IMR-90 (cell line): ENCODE measurements around the gene DSTYK. TPM values are rescaled to one million over a fixed set of nuclear protein-coding genes. Genes with fewer than 3 reads are reported as not detected.

Experiments used
- ATAC-seq: fragments of 200-7000 bp; cut with Tn5 transposase; 2 replicates; pipeline ENCODE4 v1.9.1; 2020; ENCODE audit warnings: low read depth, mild to moderate bottlenecking, moderate library complexity
- BruUV-seq: library from RNA; stranded (reverse); fragments of 400-500 nt; replicated peaks from 2 replicates; lab custom pipeline; 2021; lab: Mats Ljungman, UMichigan
- CTCF ChIA-PET: fragments of 300-600 bp; formaldehyde crosslinking; extraction: SDS; loops from one replicate; lab custom pipeline; 2021; ENCODE audit warnings: antibody characterized with exemption; lab: Yijun Ruan, JAX
- POLR2A ChIA-PET: fragments of 300-600 bp; sonication (Branson Sonifier 250); formaldehyde crosslinking; loops from one replicate; lab custom pipeline; 2022; ENCODE audit warnings: antibody characterized with exemption; ENCODE audit not compliant: unreplicated experiment; lab: Charles Lee
- DNase-seq: peaks from one replicate; pipeline ENCODE4 v3.0.0; 2013
- H2AFZ ChIP-seq: replicated peaks from 2 replicates; pipeline ENCODE3; 2013; ENCODE audit warnings: low read length, mild to moderate bottlenecking; ENCODE audit not compliant: poor library complexity
- H2AK5ac ChIP-seq: 2 replicates; pipeline ENCODE4 v1.6.1; 2013; ENCODE audit warnings: low read depth, low read length, inconsistent platforms
- H2AK9ac ChIP-seq: replicated peaks from 2 replicates; pipeline ENCODE3; 2013; ENCODE audit warnings: mild to moderate bottlenecking, low read depth, low read length, moderate library complexity; ENCODE audit not compliant: poor library complexity
- H2BK120ac ChIP-seq: 2 replicates; pipeline ENCODE4 v1.6.1; 2013; ENCODE audit warnings: low read depth, low read length, inconsistent platforms
- H2BK15ac ChIP-seq: 3 replicates; pipeline ENCODE4 v1.6.1; 2013; ENCODE audit warnings: low read depth, low read length, inconsistent platforms
- H2BK20ac ChIP-seq: 2 replicates; pipeline ENCODE4 v1.6.1; 2013; ENCODE audit warnings: low read depth, mild to moderate bottlenecking, inconsistent platforms, low read length, moderate library complexity
- H2BK5ac ChIP-seq: 2 replicates; pipeline ENCODE4 v1.6.1; 2013; ENCODE audit warnings: mild to moderate bottlenecking, low read depth, low read length, inconsistent platforms; ENCODE audit not compliant: poor library complexity, severe bottlenecking
- H3K14ac ChIP-seq: replicated peaks from 2 replicates; pipeline ENCODE4 v1.6.1; 2013; ENCODE audit warnings: low read depth, low read length, inconsistent platforms
- H3K18ac ChIP-seq: 2 replicates; pipeline ENCODE4 v1.6.1; 2013; ENCODE audit warnings: low read depth, low read length, control low read depth
- H3K23ac ChIP-seq: 2 replicates; pipeline ENCODE4 v1.6.1; 2013; ENCODE audit warnings: low read depth, low read length, inconsistent platforms
- H3K27ac ChIP-seq: 2 replicates; pipeline ENCODE4 v1.5.1; 2013; ENCODE audit warnings: mild to moderate bottlenecking, control low read depth, low read length; ENCODE audit not compliant: insufficient read depth
- H3K27me3 ChIP-seq: 2 replicates; pipeline ENCODE4 v1.6.1; 2013; ENCODE audit warnings: low read length; ENCODE audit not compliant: control insufficient read depth, insufficient read depth
- H3K36me3 ChIP-seq: 2 replicates; pipeline ENCODE4 v1.6.1; 2013; ENCODE audit warnings: low read length, mixed read lengths; ENCODE audit not compliant: control insufficient read depth, insufficient read depth
- H3K4ac ChIP-seq: 2 replicates; pipeline ENCODE4 v1.6.1; 2013; ENCODE audit warnings: low read depth, low read length, inconsistent platforms
- H3K4me1 ChIP-seq: 2 replicates; pipeline ENCODE4 v1.6.1; 2013; ENCODE audit warnings: low read length, mixed read lengths; ENCODE audit not compliant: control insufficient read depth, insufficient read depth
- H3K4me2 ChIP-seq: 2 replicates; pipeline ENCODE4 v1.6.1; 2013; ENCODE audit warnings: low read depth, mild to moderate bottlenecking, control low read depth, low read length, moderate library complexity
- H3K4me3 ChIP-seq: 2 replicates; pipeline ENCODE4 v1.5.1; 2013; ENCODE audit warnings: low read depth, mild to moderate bottlenecking, control low read depth, low read length, moderate library complexity; ENCODE audit not compliant: insufficient read depth
- H3K56ac ChIP-seq: 2 replicates; pipeline ENCODE4 v1.6.1; 2013; ENCODE audit warnings: low read length, inconsistent platforms; ENCODE audit not compliant: insufficient read depth; ENCODE audit errors: extremely low read depth
- H3K79me1 ChIP-seq, 2 experiments: 2 replicates each; pipeline ENCODE4 v1.6.1; 2013; ENCODE audit warnings: low read length in 2 of 2, inconsistent platforms in 1 of 2, low read depth in 1 of 2
- H3K9ac ChIP-seq: 2 replicates; pipeline ENCODE4 v1.6.1; 2013; ENCODE audit warnings: low read depth, low read length, control low read depth
- H3K9me1 ChIP-seq: 2 replicates; pipeline ENCODE4 v1.6.1; 2013; ENCODE audit warnings: low read length, inconsistent platforms; ENCODE audit not compliant: insufficient read depth
- H3K9me3 ChIP-seq: 2 replicates; pipeline ENCODE4 v1.6.1; 2013; ENCODE audit warnings: low read length; ENCODE audit not compliant: control insufficient read depth, insufficient read depth
- H4K20me1 ChIP-seq: 2 replicates; pipeline ENCODE4 v1.6.1; 2013; ENCODE audit warnings: low read length, inconsistent platforms; ENCODE audit not compliant: insufficient read depth
- H4K5ac ChIP-seq: 2 replicates; pipeline ENCODE4 v1.6.1; 2013; ENCODE audit warnings: mild to moderate bottlenecking, low read depth, low read length, control low read depth
- H4K8ac ChIP-seq, 2 experiments: 2 replicates each; pipeline ENCODE4 v1.6.1; 2013; ENCODE audit warnings: low read depth in 2 of 2, low read length in 2 of 2, control low read depth in 1 of 2, inconsistent platforms in 1 of 2
- H4K91ac ChIP-seq: 2 replicates; pipeline ENCODE4 v1.6.1; 2013; ENCODE audit warnings: low read depth, low read length, inconsistent platforms; ENCODE audit not compliant: insufficient read depth
- FOS ChIP-seq: fragments of 150-350 bp; IDR thresholded peaks from 2 replicates; pipeline ENCODE4 v1.6.1; 2016; ENCODE audit warnings: low read depth, low read length
- WGBS, 2 experiments: methylation state at CpG; one replicate each; pipeline versions ENCODE4 v1.1.5 to v1.1.7; 2013; ENCODE audit warnings: missing lambda C conversion rate in 2 of 2; ENCODE audit not compliant: insufficient read length in 1 of 2; ENCODE audit errors: extremely low coverage in 2 of 2; 5-methylcytosine and 5-hydroxymethylcytosine counted together
- dilution Hi-C: fragments of 300-500 bp; cut with HindIII; formaldehyde crosslinking; loops from one replicate; pipeline ENCODE4 v1.14.3; 2018; ENCODE audit warnings: low sequenced_read_pairs; ENCODE audit not compliant: unreplicated experiment
- in situ Hi-C: fragments of 300-500 bp; cut with MboI; formaldehyde crosslinking; loops from 3 replicates; pipeline ENCODE4 v1.14.3; 2019; ENCODE audit warnings: low sequenced_read_pairs, inconsistent platforms, mixed read lengths
- intact Hi-C: fragments of 100-400 bp; cut with micrococcal nuclease; formaldehyde crosslinking; loops from 2 replicates; pipeline ENCODE4 v1.10.0; 2022
- polyA plus RNA-seq, 3 experiments: library from polyadenylated mRNA; depleted of rRNA; stranded (reverse); fragments of >200 nt; gene quantifications; 2 replicates each; pipeline ENCODE4 v1.2.3, GENCODE V29; 2012; ENCODE audit warnings: low replicate concordance in 1 of 3
- total RNA-seq: library from RNA; depleted of rRNA; stranded (reverse); fragments of >200 nt; gene quantifications from 2 replicates; pipeline ENCODE4 v1.2.3, GENCODE V29; 2012

The DSTYK gene
- total and polyA plus RNA-seq, 2 of the 4 experiments (the other 2 are of a cell fraction) = 8.0 to 18.3 TPM

DNA sequence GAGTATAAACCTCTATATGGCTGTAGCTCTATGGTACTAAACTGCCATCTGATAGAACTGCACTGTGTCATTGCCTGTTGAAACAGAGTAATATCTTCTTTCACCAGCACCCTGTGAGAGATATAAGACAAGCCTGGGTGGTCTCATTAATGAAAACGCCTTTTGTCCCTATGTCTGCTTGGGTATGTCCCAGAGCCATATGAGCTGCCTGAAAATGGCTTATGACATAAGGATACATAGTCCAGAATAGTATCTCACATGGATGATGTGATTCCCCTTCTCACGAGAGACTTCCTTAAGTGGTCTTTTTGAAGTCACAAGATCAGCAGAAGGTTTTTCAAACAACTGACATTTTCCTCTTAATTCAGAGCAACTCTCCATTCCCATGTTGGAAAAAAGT lies 8.9 kb upstream of the DSTYK start:
- Histone ChIP-seq H2BK15ac (no peak overlapping the region), H3K9me1 (no peaks in the 10 kb centered on the region), H4K8ac (no peak overlapping the region), H4K5ac (no peak overlapping the region), H3K4ac (no peak overlapping the region), H3K4me2 (no peak overlapping the region), H3K9ac (no peak overlapping the region), H4K91ac (no peak overlapping the region), H3K9me3 (no peaks in the 10 kb centered on the region), H2BK5ac (no peak overlapping the region), H3K36me3 (no peaks in the 10 kb centered on the region), H2AK9ac (no peak overlapping the region), H3K4me3 (no peak overlapping the region), H3K14ac (no peak overlapping the region), H3K23ac (no peak overlapping the region), H3K18ac (no peak overlapping the region), H2BK120ac (no peak overlapping the region), H2AK5ac (no peak overlapping the region), H2AFZ (no peak overlapping the region), H3K56ac (no peak overlapping the region), H3K27ac (no peak overlapping the region), H4K20me1 (no peaks in the 10 kb centered on the region), H2BK20ac (no peak overlapping the region), H3K79me1 (no peaks in the 10 kb centered on the region), H3K27me3 (peaks cover 2% of the 10 kb centered on the region; the same call in 1 of the 2 replicates), H3K4me1 (no peaks in the 10 kb centered on the region)
- WGBS, 2 experiments = no CpG with 5 or more reads among the region's 2 CpGs
- ATAC-seq (no peak), DNase-seq (no peak)
- in situ Hi-C loops (no loop called here), intact Hi-C loops (no loop called here), dilution Hi-C loops (no loop called here)
- ChIA-PET CTCF (interaction anchor here (1.0 kb wide), 1 partner anchor 8 kb away, joined by 3 read pairs; no protein-coding TSS in a partner anchor), POLR2A (no interaction called here)
- no peak for TF ChIP-seq FOS
- BruUV-seq = no TSS peak
